Duodenal mucosa (tissue), 2 donors: ENCODE measurements around the gene ABHD1.
A peak's percentile ranks its signal among the peaks of the same experiment; 100 is the strongest.

Experiments used
- H3K27ac ChIP-seq: one replicate; pipeline ENCODE4 v1.7.0; 2013; ENCODE audit warnings: low read depth, low read length
- H3K27me3 ChIP-seq, 2 donors: one replicate each; pipeline ENCODE4 v1.7.0; 2013; ENCODE audit warnings: low read length in 2 of 2, control low read depth in 1 of 2; ENCODE audit not compliant: insufficient read depth in 2 of 2, control insufficient read depth in 1 of 2
- H3K36me3 ChIP-seq, 2 donors: one replicate each; pipeline ENCODE4 v1.7.0; 2013; ENCODE audit warnings: low read length in 2 of 2, control low read depth in 1 of 2; ENCODE audit not compliant: insufficient read depth in 2 of 2, control insufficient read depth in 1 of 2
- H3K4me1 ChIP-seq, 2 donors: one replicate each; pipeline ENCODE4 v1.7.0; 2013; ENCODE audit warnings: low read length in 2 of 2, control low read depth in 1 of 2; ENCODE audit not compliant: insufficient read depth in 2 of 2, control insufficient read depth in 1 of 2
- H3K4me3 ChIP-seq, 2 donors: one replicate each; pipeline ENCODE4 v1.7.0; 2013; ENCODE audit warnings: low read length in 2 of 2, low read depth in 1 of 2
- H3K9ac ChIP-seq, 2 donors: one replicate each; pipeline ENCODE4 v1.7.0; 2013; ENCODE audit warnings: low read length in 2 of 2, low read depth in 1 of 2
- H3K9me3 ChIP-seq, 2 donors: one replicate each; pipeline ENCODE4 v1.7.0; 2013; ENCODE audit warnings: low read length in 2 of 2, control low read depth in 1 of 2; ENCODE audit not compliant: control insufficient read depth in 1 of 2

ABHD1 gene

DNA sequence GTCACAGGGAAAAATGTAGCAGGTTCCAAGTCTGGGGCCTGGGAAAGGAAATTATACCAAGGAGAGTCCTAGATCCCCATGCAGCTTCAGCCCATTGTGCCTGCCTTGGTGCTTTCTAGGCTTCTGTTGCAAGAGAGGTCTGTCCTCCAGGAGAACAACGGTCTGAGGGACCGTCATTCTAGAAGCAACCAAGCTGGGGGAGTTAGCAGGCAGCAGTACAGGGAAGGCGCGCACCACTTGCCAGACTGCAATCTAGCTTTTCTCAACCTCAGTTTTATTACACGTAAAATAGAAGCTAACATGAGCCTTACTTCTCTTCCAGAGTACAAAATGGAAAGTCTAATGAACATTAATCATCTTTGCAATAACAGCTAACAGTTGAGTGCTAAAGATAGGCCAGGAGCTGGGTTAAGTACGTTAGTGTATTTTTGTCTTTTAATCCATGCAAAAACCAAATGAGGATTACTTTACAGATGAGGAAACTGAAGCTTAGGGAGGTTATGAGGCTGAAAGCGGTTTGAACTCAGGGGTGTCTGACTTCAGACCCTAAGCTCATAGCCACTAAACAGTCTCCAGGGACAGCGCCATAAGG, 27.1 kb downstream of the ABHD1 start:
- no peak overlapping the region for H3K9ac ChIP-seq
- no peak overlapping the region for H3K27ac ChIP-seq
- no peaks in the 10 kb centered on the region for H3K9me3 ChIP-seq
- peaks cover 5 to 6% of the 10 kb centered on the region in 2 donors for H3K4me1 ChIP-seq
- no peaks in the 10 kb centered on the region for H3K27me3 ChIP-seq
- no peak overlapping the region for H3K4me3 ChIP-seq
- no peaks in the 10 kb centered on the region for H3K36me3 ChIP-seq

DNA sequence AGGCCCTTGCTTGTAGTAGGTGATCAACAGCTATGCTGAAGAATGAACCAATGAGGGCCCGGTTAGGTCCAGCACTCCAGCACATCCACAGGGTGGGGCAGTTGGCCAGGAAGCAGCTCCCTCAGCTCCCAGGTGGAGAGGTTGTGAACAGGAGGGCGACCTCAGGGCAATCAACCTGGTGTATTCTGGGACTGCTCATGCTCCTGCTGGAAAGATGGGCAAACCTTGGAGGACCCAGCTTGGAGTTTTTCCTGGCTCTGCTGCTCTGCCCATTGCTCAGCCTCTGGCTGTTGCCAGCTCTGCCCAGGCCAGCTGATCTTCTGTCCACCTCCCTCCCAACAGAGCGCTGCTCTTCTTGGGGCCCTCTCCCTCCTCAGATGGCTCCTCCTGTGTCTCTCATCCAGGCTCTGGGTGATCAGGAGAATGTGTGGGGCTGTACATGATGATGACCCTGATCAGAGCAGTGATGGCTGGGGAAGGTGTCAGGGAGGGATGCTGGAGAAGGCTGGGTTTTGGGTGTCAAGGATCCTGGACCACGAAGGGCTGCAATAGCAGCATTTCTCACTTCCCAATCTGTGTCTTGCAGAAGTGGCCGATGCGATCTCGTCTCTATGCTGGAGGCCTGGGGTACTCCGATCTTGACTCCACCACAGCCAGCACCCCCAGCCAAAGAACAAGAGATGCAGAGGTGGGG, 28.6 kb downstream of the ABHD1 start:
- Histone ChIP-seq H3K27ac (no peak overlapping the region), H3K4me3 (no peak overlapping the region), H3K4me1 (peaks cover 5 to 6% of the 10 kb centered on the region in 2 donors), H3K9ac (no peak overlapping the region), H3K9me3 (no peaks in the 10 kb centered on the region), H3K36me3 (no peaks in the 10 kb centered on the region), H3K27me3 (no peaks in the 10 kb centered on the region)

GRCh38 chr2:27152796-27153464, 29.3 kb downstream of the ABHD1 start:
- no peak overlapping the region for H3K27ac ChIP-seq
- no peaks in the 10 kb centered on the region for H3K9me3 ChIP-seq
- H3K36me3 ChIP-seq: no peaks in the 10 kb centered on the region
- peaks cover 5 to 6% of the 10 kb centered on the region in 2 donors for H3K4me1 ChIP-seq
- H3K27me3 ChIP-seq: no peaks in the 10 kb centered on the region
- no peak overlapping the region for H3K9ac ChIP-seq
- H3K4me3 ChIP-seq: no peak overlapping the region

DNA sequence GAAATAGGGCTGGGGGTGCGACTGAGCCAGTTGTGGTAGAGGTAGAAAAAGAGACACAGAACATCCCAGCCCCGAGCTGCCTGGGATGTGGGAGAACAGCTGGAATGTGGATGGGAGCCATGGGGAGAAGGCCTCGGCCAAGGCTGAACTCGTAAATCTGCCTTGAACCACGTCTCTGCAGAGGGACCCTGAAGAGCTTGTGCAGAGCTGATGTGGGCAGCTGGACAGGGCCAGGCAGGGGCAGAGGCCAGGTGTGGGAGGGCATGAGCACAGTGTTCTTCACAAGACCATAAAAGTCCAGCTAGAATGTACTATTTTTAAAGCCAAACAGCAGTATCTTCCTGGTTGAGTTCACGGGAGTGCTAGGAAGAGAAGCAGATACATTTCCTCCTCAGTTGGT, 30.9 kb downstream of the ABHD1 start:
- Histone ChIP-seq H3K27ac (no peak overlapping the region), H3K36me3 (no peaks in the 10 kb centered on the region), H3K27me3 (no peaks in the 10 kb centered on the region), H3K4me1 (peaks cover 5 to 6% of the 10 kb centered on the region in 2 donors), H3K9me3 (no peaks in the 10 kb centered on the region), H3K9ac (no peak overlapping the region), H3K4me3 (no peak overlapping the region)

GRCh38 chr2:27155069-27155520, 31.5 kb downstream of the ABHD1 start:
- Histone ChIP-seq H3K4me3 (no peak overlapping the region), H3K9ac (no peak overlapping the region), H3K4me1 (peaks cover under 1 to 5% of the 10 kb centered on the region in 2 donors), H3K27me3 (no peaks in the 10 kb centered on the region), H3K27ac (no peak overlapping the region), H3K36me3 (no peaks in the 10 kb centered on the region), H3K9me3 (no peaks in the 10 kb centered on the region)

DNA sequence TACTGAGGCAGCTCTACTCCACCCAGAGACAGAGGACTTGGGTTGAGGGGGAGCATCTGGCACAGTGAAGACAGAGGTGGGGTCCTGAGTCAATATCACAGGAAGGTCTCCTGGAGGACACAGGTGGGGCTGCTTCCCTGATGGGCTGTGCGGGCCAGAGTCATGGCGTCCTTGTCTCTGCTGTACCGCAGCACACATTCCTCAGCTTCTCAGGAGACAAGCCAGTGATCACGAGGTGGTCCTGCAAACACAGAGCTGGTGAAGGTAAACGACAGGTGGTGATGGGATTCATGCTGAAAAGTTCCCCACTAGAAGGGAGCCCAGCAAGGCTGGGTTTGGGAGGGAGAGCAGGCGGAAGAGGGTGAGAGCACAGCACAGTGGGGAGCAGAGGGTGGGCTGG, 34.9 kb downstream of the ABHD1 start:
- H3K9ac ChIP-seq: no peak overlapping the region
- H3K27me3 ChIP-seq: no peaks in the 10 kb centered on the region
- no peak overlapping the region for H3K4me3 ChIP-seq
- no peaks in the 10 kb centered on the region for H3K9me3 ChIP-seq
- H3K4me1 ChIP-seq: peaks cover 3 to 6% of the 10 kb centered on the region in 2 donors
- H3K27ac ChIP-seq: no peak overlapping the region
- H3K36me3 ChIP-seq: no peaks in the 10 kb centered on the region

DNA sequence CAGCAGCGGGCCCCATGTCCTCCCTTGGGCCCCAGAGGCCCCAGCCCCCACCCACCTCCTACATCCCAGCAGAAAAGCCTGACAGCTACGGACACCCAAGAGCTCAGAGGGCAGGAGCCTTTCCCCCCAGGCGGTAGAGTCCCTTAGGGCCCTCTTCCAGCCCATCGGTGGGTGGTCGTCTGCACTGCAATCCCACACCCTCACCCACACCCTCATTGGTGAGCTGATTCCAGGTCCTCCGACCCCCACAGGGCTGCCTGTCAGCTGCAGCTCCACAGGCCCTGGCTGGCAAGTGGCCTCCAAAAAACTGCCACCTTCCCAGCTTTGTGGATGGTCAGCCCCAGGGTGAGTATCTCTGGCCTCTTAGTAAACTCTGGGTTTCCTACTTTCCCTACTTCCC, 35.7 kb downstream of the ABHD1 start:
- no peaks in the 10 kb centered on the region for H3K36me3 ChIP-seq
- H3K27me3 ChIP-seq: no peaks in the 10 kb centered on the region
- no peak overlapping the region for H3K4me3 ChIP-seq
- peaks cover 3 to 6% of the 10 kb centered on the region in 2 donors for H3K4me1 ChIP-seq
- H3K27ac ChIP-seq: no peak overlapping the region
- no peaks in the 10 kb centered on the region for H3K9me3 ChIP-seq
- no peak overlapping the region for H3K9ac ChIP-seq

- H3K27me3 ChIP-seq: no peaks in the 10 kb centered on the region
- no peak overlapping the region for H3K4me3 ChIP-seq
- H3K4me1 ChIP-seq: peaks cover 3 to 6% of the 10 kb centered on the region in 2 donors
- H3K9me3 ChIP-seq: no peaks in the 10 kb centered on the region
- H3K9ac ChIP-seq: no peak overlapping the region
- H3K27ac ChIP-seq: no peak overlapping the region
- H3K36me3 ChIP-seq: no peaks in the 10 kb centered on the region
These were observed 36.6 kb downstream of the ABHD1 start for GRCh38 chr2:27160191-27160590.

DNA sequence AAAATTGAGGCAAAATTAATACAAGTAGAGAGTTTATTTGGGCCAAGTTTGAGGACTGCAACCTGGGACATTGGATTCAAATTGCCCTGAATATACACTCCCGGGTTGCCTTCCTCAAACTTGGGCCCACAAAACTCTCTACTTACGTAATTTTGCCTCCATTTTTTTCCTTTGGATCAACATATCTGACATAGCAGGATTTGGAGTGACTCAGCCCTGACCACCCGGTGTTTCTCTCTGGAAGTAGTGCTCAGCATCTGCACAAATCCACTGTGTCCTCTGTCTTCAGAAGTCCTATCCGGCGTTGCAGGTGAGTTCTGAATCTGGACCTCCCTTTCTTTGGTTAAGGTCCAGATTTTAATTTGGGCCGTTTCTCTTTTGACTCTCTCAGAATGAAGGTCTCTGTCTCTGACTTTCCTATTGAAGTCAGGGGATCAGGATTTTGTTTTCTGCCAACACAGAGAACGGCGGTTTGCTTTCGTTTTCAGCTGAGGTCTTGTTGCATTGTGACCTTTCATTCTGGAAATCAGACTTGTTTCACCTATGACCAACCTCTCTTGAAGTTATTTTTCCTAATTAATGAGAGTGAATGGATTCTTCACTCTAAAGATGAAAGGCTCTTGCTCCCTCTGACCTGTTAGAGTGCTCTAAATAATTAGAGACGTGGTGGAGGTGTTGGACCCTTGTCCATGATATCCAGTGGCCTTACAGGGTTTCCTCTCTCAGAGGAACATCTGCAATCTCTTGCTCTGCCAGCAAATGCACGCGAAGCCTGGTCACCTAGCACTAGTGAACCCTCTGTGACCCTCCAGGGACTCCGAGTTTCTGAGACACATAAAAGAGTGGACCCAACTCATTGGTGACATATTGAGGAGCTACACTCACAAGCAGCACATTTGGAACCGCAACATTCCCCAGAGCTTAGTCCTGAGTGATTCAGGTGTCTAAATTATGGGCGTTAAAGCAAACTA, 38.8 kb downstream of the ABHD1 start:
- Histone ChIP-seq H3K27me3 (no peaks in the 10 kb centered on the region), H3K36me3 (no peaks in the 10 kb centered on the region), H3K4me1 (peaks cover 3 to 6% of the 10 kb centered on the region in 2 donors), H3K9me3 (no peaks in the 10 kb centered on the region), H3K27ac (no peak overlapping the region), H3K9ac (peak overlapping the region in 1 of 2 donors; percentile 24), H3K4me3 (peak overlapping the region; percentile 53 to 58)
